Astrocyte (in vitro differentiated cells and primary cell): ENCODE measurements around the gene APOB. TPM values are rescaled to one million over a fixed set of nuclear protein-coding genes. Genes with fewer than 3 reads are reported as not detected.

Source experiments
- DNase-seq: peaks from one replicate; pipeline ENCODE4 v3.0.0-alpha.2; 2010; ENCODE audit warnings: low read depth
- FAIRE-seq: peaks from 2 replicates; lab custom pipeline; 2011; peaks lifted over from hg19 to GRCh38; lab: Jason Lieb, UNC
- H2AFZ ChIP-seq: 2 replicates; pipeline ENCODE4 v1.6.0; 2012; ENCODE audit warnings: low read depth, low read length, inconsistent platforms
- H3K27ac ChIP-seq: 2 replicates; pipeline ENCODE4 v1.5.1; 2011; ENCODE audit warnings: low read depth, low read length, inconsistent platforms
- H3K27me3 ChIP-seq: 2 replicates; pipeline ENCODE4 v1.6.0; 2011; ENCODE audit warnings: low read length, inconsistent platforms; ENCODE audit not compliant: insufficient read depth
- H3K36me3 ChIP-seq: 2 replicates; pipeline ENCODE4 v1.5.1; 2011; ENCODE audit warnings: low read length, inconsistent platforms; ENCODE audit not compliant: insufficient read depth
- H3K4me1 ChIP-seq: 2 replicates; pipeline ENCODE4 v1.5.1; 2011; ENCODE audit warnings: low read length, inconsistent platforms; ENCODE audit not compliant: insufficient read depth
- H3K4me2 ChIP-seq: 2 replicates; pipeline ENCODE4 v1.6.0; 2012; ENCODE audit warnings: low read length, inconsistent platforms
- H3K4me3 ChIP-seq: 2 replicates; pipeline ENCODE4 v1.5.1; 2011; ENCODE audit warnings: low read depth, mild to moderate bottlenecking, low read length, inconsistent platforms; ENCODE audit not compliant: insufficient read depth
- H3K79me2 ChIP-seq: 2 replicates; pipeline ENCODE4 v1.6.0; 2012; ENCODE audit warnings: mild to moderate bottlenecking, low read length, inconsistent platforms; ENCODE audit not compliant: insufficient read depth
- H3K9ac ChIP-seq: 2 replicates; pipeline ENCODE4 v1.6.0; 2012; ENCODE audit warnings: mild to moderate bottlenecking, low read length, inconsistent platforms
- H3K9me3 ChIP-seq: 2 replicates; pipeline ENCODE4 v1.5.1; 2012; ENCODE audit warnings: low read depth, mild to moderate bottlenecking, low read length, inconsistent platforms; ENCODE audit not compliant: insufficient read depth
- H4K20me1 ChIP-seq: 2 replicates; pipeline ENCODE4 v1.6.0; 2012; ENCODE audit warnings: low read length, inconsistent platforms; ENCODE audit not compliant: insufficient read depth
- H3K27ac Mint-ChIP-seq: one replicate; pipeline ENCODE4 v1.8.0; 2021; ENCODE audit warnings: mild to moderate bottlenecking, mixed read lengths; ENCODE audit not compliant: unreplicated experiment
- H3K27me3 Mint-ChIP-seq: one replicate; pipeline ENCODE4 v1.8.0; 2021; ENCODE audit warnings: low read depth, mixed read lengths; ENCODE audit not compliant: unreplicated experiment
- H3K36me3 Mint-ChIP-seq: one replicate; pipeline ENCODE4 v1.8.0; 2021; ENCODE audit warnings: low read depth, mixed read lengths; ENCODE audit not compliant: unreplicated experiment
- H3K4me1 Mint-ChIP-seq: one replicate; pipeline ENCODE4 v1.8.0; 2021; ENCODE audit warnings: low read depth, mixed read lengths; ENCODE audit not compliant: unreplicated experiment
- H3K4me3 Mint-ChIP-seq: one replicate; pipeline ENCODE4 v1.8.0; 2021; ENCODE audit warnings: mild to moderate bottlenecking, moderate library complexity, mixed read lengths; ENCODE audit not compliant: unreplicated experiment
- H3K9me3 Mint-ChIP-seq: one replicate; pipeline ENCODE4 v1.8.0; 2021; ENCODE audit warnings: mild to moderate bottlenecking, mixed read lengths; ENCODE audit not compliant: unreplicated experiment
- CTCF ChIP-seq: IDR thresholded peaks from 2 replicates; pipeline ENCODE4 v1.5.1; 2011; ENCODE audit warnings: low read depth, mild to moderate bottlenecking, inconsistent platforms, low read length, moderate library complexity; ENCODE audit not compliant: insufficient read depth
- EZH2 ChIP-seq: IDR thresholded peaks from 2 replicates; pipeline ENCODE4 v1.6.1; 2012; ENCODE audit warnings: mild to moderate bottlenecking, low read length, inconsistent platforms; ENCODE audit not compliant: insufficient read depth
- total RNA-seq: library from RNA; stranded (reverse); gene quantifications from 2 replicates; pipeline ENCODE4 v1.2.1, GENCODE V29; 2021

The APOB gene
- total RNA-seq, 1 donor from 2014 or later: 0.05 TPM

GRCh38 chr2:21036708-21037670, 6.9 kb downstream of the APOB start:
- FAIRE-seq (no peak), DNase-seq (no peak)
- no peak for TF ChIP-seq CTCF
- no peak for TF ChIP-seq EZH2
- no peak overlapping the region for H3K27ac Mint-ChIP-seq
- Histone ChIP-seq H3K27ac (no peak overlapping the region), H4K20me1 (no peaks in the 10 kb centered on the region), H2AFZ (no peak overlapping the region), H3K79me2 (no peaks in the 10 kb centered on the region), H3K9ac (no peak overlapping the region), H3K27me3 (no peaks in the 10 kb centered on the region), H3K4me3 (no peak overlapping the region), H3K4me2 (no peak overlapping the region), H3K4me1 (no peaks in the 10 kb centered on the region), H3K36me3 (no peaks in the 10 kb centered on the region), H3K9me3 (no peaks in the 10 kb centered on the region)
- H3K4me3 Mint-ChIP-seq: no peak overlapping the region
- peaks cover 36% of the 10 kb centered on the region for H3K27me3 Mint-ChIP-seq
- no peaks in the 10 kb centered on the region for H3K36me3 Mint-ChIP-seq
- no peaks in the 10 kb centered on the region for H3K4me1 Mint-ChIP-seq
- H3K9me3 Mint-ChIP-seq: peaks cover 4% of the 10 kb centered on the region

GRCh38 chr2:21035974-21036707, 7.7 kb downstream of the APOB start:
- Histone ChIP-seq H3K36me3 (no peaks in the 10 kb centered on the region), H3K4me1 (no peaks in the 10 kb centered on the region), H3K9ac (no peak overlapping the region), H3K9me3 (no peaks in the 10 kb centered on the region), H3K79me2 (no peaks in the 10 kb centered on the region), H3K27ac (no peak overlapping the region), H3K4me2 (no peak overlapping the region), H3K27me3 (no peaks in the 10 kb centered on the region), H4K20me1 (no peaks in the 10 kb centered on the region), H3K4me3 (no peak overlapping the region), H2AFZ (no peak overlapping the region)
- DNase-seq (no peak), FAIRE-seq (no peak)
- Mint-ChIP-seq H3K9me3 (peaks cover 4% of the 10 kb centered on the region), H3K27ac (no peak overlapping the region), H3K4me3 (no peak overlapping the region), H3K36me3 (no peaks in the 10 kb centered on the region), H3K4me1 (no peaks in the 10 kb centered on the region), H3K27me3 (peaks cover 34% of the 10 kb centered on the region)
- TF ChIP-seq CTCF (no peak), EZH2 (no peak)
